GM21447 (cell line): Measurements from ENCODE around the gene BMAL1.
"Not testable (repeated sequence)": the region's sequence is repeated elsewhere in the genome, so short reads cannot be mapped to it uniquely, and the experiment has no call there.

Experiments
- ATAC-seq: cut with Tn5 transposase; IDR thresholded peaks from one replicate; pipeline ENCODE4 v1.9.1; 2021; ENCODE audit not compliant: unreplicated experiment

The BMAL1 gene

GRCh38 chr11:13368041-13368446 is 90.5 kb downstream of the BMAL1 start:
- ATAC-seq: no peak

- no peak for ATAC-seq
Observed at GRCh38 chr11:13373216-13373615, 95.6 kb downstream of the BMAL1 start.

GRCh38 chr11:13375798-13376197 is 98.2 kb downstream of the BMAL1 start:
- no peak for ATAC-seq

GRCh38 chr11:13376402-13376801 is 98.8 kb downstream of the BMAL1 start:
- ATAC-seq: no peak

- no peak for ATAC-seq
Observed at GRCh38 chr11:13376838-13377237, 99.2 kb downstream of the BMAL1 start.

- ATAC-seq: no peak
Observed at GRCh38 chr11:13378316-13378715, 100.7 kb downstream of the BMAL1 start.

- ATAC-seq: no peak
Observed at GRCh38 chr11:13380731-13381130, 103.1 kb downstream of the BMAL1 start.

- no peak for ATAC-seq
Observed at GRCh38 chr11:13382751-13383150, 105.2 kb downstream of the BMAL1 start.

- ATAC-seq: no peak
Observed at GRCh38 chr11:13384908-13385640, 107.5 kb downstream of the BMAL1 start.

GRCh38 chr11:13386567-13386966 is 109.0 kb downstream of the BMAL1 start:
- ATAC-seq: no peak

GRCh38 chr11:13388741-13389140 is 111.2 kb downstream of the BMAL1 start:
- ATAC-seq: no peak

- ATAC-seq: no peak
Observed at GRCh38 chr11:13391217-13391616, 113.6 kb downstream of the BMAL1 start.

- not testable (repeated sequence) for ATAC-seq
Observed at GRCh38 chr11:13398335-13398734, 120.7 kb downstream of the BMAL1 start.

- no peak for ATAC-seq
Observed at GRCh38 chr11:13405220-13405619, 127.6 kb downstream of the BMAL1 start.

- ATAC-seq: no peak
Observed at GRCh38 chr11:13415201-13415600, 137.6 kb downstream of the BMAL1 start.

- no peak for ATAC-seq
Observed at GRCh38 chr11:13421561-13421960, 144.0 kb downstream of the BMAL1 start.

- no peak for ATAC-seq
Observed at GRCh38 chr11:13423372-13423771, 145.8 kb downstream of the BMAL1 start.

- ATAC-seq: no peak
Observed at GRCh38 chr11:13427440-13427839, 149.8 kb downstream of the BMAL1 start.

- no peak for ATAC-seq
Observed at GRCh38 chr11:13429288-13429687, 151.7 kb downstream of the BMAL1 start.

- no peak for ATAC-seq
Observed at GRCh38 chr11:13429836-13430235, 152.2 kb downstream of the BMAL1 start.

- no peak for ATAC-seq
Observed at GRCh38 chr11:13433437-13433836, 155.8 kb downstream of the BMAL1 start.

- ATAC-seq: no peak
Observed at GRCh38 chr11:13434247-13435205, 156.9 kb downstream of the BMAL1 start.
